Activated T-cell treated with anti-CD3 and anti-CD28 coated beads, Interleukin-2, amount 50 U/mL, for 4 hours (primary cell): ENCODE data around the gene C10orf67. TPM values are rescaled to one million over a fixed set of nuclear protein-coding genes. Genes with fewer than 3 reads are reported as not detected.
A peak's percentile ranks its signal among the peaks of the same experiment; 100 is the strongest.
"Not testable (repeated sequence)": the region's sequence is repeated elsewhere in the genome, so short reads cannot be mapped to it uniquely, and the experiment has no call there.

Experiments
- ATAC-seq, 2 donors: fragments of 200-7000 bp; cut with Tn5 transposase; one replicate each; pipeline ENCODE4 v1.10.0; 2021
- DNase-seq: peaks from one replicate; pipeline ENCODE4 v3.0.0-alpha.2; 2020
- H3K27me3 Mint-ChIP-seq: one replicate; pipeline ENCODE4 v1.8.0; 2021; ENCODE audit warnings: low read depth, mixed read lengths
- H3K36me3 Mint-ChIP-seq: one replicate; pipeline ENCODE4 v1.8.0; 2022; ENCODE audit warnings: mixed read lengths; ENCODE audit not compliant: insufficient read depth
- H3K4me1 Mint-ChIP-seq: one replicate; pipeline ENCODE4 v1.8.0; 2021; ENCODE audit warnings: low read depth, mixed read lengths
- H3K4me3 Mint-ChIP-seq: one replicate; pipeline ENCODE4 v1.8.0; 2021; ENCODE audit warnings: mild to moderate bottlenecking, moderate library complexity, mixed read lengths
- H3K9me3 Mint-ChIP-seq: one replicate; pipeline ENCODE4 v1.8.0; 2021; ENCODE audit warnings: mixed read lengths
- total RNA-seq, 3 donors: library from RNA; stranded (reverse); gene quantifications; one replicate each; pipeline ENCODE4 v1.2.1, GENCODE V29; 2021

The C10orf67 gene
- 1 to 10 TPM in 1 of 3 donors, under 1 TPM in 2; 0.42 to 1.1 (median 0.73) TPM for total RNA-seq

GRCh38 chr10:23344241-23344841 lies at the start of gene C10orf67:
TSS of gene C10orf67 (minus strand) at chr10:23344797. CDS start at chr10:23344774, 23 bp downstream.
- no peaks in the 10 kb centered on the region for H3K27me3 Mint-ChIP-seq
- peak; percentile 21 for DNase-seq
- H3K4me1 Mint-ChIP-seq, result peaks cover 46% of the 10 kb centered on the region
- H3K4me3 Mint-ChIP-seq, result peak within 1 kb of the TSS; percentile 87
- peak; percentile 43 for ATAC-seq
- H3K9me3 Mint-ChIP-seq, result no peaks in the 10 kb centered on the region
- H3K36me3 Mint-ChIP-seq, result no peaks in the 10 kb centered on the region

- Mint-ChIP-seq H3K9me3 (no peaks in the 10 kb centered on the region), H3K4me3 (no peak overlapping the region), H3K36me3 (no peaks in the 10 kb centered on the region), H3K27me3 (no peaks in the 10 kb centered on the region), H3K4me1 (peaks cover 5% of the 10 kb centered on the region)
- no peak for DNase-seq
- ATAC-seq, result peak; percentile 55 to 81
These were observed 47.2 kb upstream of the C10orf67 start for GRCh38 chr10:23391821-23392220.

GRCh38 chr10:23390809-23391208 lies 46.2 kb upstream of the C10orf67 start:
- Mint-ChIP-seq H3K36me3 (no peaks in the 10 kb centered on the region), H3K4me3 (no peak overlapping the region), H3K4me1 (peaks cover 5% of the 10 kb centered on the region), H3K27me3 (no peaks in the 10 kb centered on the region), H3K9me3 (no peaks in the 10 kb centered on the region)
- ATAC-seq (no peak), DNase-seq (no peak)

GRCh38 chr10:23390408-23390807 lies 45.8 kb upstream of the C10orf67 start:
- H3K36me3 Mint-ChIP-seq, ATAC-seq, H3K9me3 Mint-ChIP-seq, H3K4me3 Mint-ChIP-seq, DNase-seq, H3K4me1 Mint-ChIP-seq, H3K27me3 Mint-ChIP-seq: not testable (repeated sequence)

GRCh38 chr10:23387516-23387915 lies 42.9 kb upstream of the C10orf67 start:
- H3K9me3 Mint-ChIP-seq, H3K4me3 Mint-ChIP-seq, H3K27me3 Mint-ChIP-seq, ATAC-seq, DNase-seq, H3K4me1 Mint-ChIP-seq, H3K36me3 Mint-ChIP-seq: not testable (repeated sequence)

GRCh38 chr10:23386052-23386451 lies 41.5 kb upstream of the C10orf67 start:
- no peaks in the 10 kb centered on the region for H3K27me3 Mint-ChIP-seq

GRCh38 chr10:23384364-23384763 lies 39.8 kb upstream of the C10orf67 start:
- no peaks in the 10 kb centered on the region for H3K4me1 Mint-ChIP-seq
- no peak overlapping the region for H3K4me3 Mint-ChIP-seq
- no peaks in the 10 kb centered on the region for H3K9me3 Mint-ChIP-seq
- DNase-seq, result no peak
- no peak for ATAC-seq
- H3K27me3 Mint-ChIP-seq, result no peaks in the 10 kb centered on the region
- no peaks in the 10 kb centered on the region for H3K36me3 Mint-ChIP-seq

More at GRCh38 chr10:23386052-23386451, 41.5 kb upstream of the C10orf67 start:
- H3K36me3 Mint-ChIP-seq, result no peaks in the 10 kb centered on the region
- ATAC-seq, result no peak
- no peaks in the 10 kb centered on the region for H3K9me3 Mint-ChIP-seq
- DNase-seq, result no peak
- H3K4me1 Mint-ChIP-seq, result no peaks in the 10 kb centered on the region
- H3K4me3 Mint-ChIP-seq, result no peak overlapping the region

GRCh38 chr10:23383637-23384036 lies 39.0 kb upstream of the C10orf67 start:
- Mint-ChIP-seq H3K4me3 (no peak overlapping the region), H3K9me3 (no peaks in the 10 kb centered on the region), H3K4me1 (no peaks in the 10 kb centered on the region), H3K36me3 (no peaks in the 10 kb centered on the region), H3K27me3 (no peaks in the 10 kb centered on the region)
- ATAC-seq, result no peak
- no peak for DNase-seq

GRCh38 chr10:23381298-23382040 lies 36.9 kb upstream of the C10orf67 start:
- no peaks in the 10 kb centered on the region for H3K9me3 Mint-ChIP-seq
- H3K4me1 Mint-ChIP-seq, result no peaks in the 10 kb centered on the region
- no peak for DNase-seq
- no peaks in the 10 kb centered on the region for H3K36me3 Mint-ChIP-seq
- no peaks in the 10 kb centered on the region for H3K27me3 Mint-ChIP-seq
- no peak for ATAC-seq
- H3K4me3 Mint-ChIP-seq, result no peak overlapping the region

- Mint-ChIP-seq H3K36me3 (no peaks in the 10 kb centered on the region), H3K9me3 (no peaks in the 10 kb centered on the region), H3K4me1 (no peaks in the 10 kb centered on the region), H3K4me3 (no peak overlapping the region), H3K27me3 (no peaks in the 10 kb centered on the region)
- ATAC-seq (no peak), DNase-seq (no peak)
These were observed 35.1 kb upstream of the C10orf67 start for GRCh38 chr10:23379686-23380085.

GRCh38 chr10:23376229-23376655 lies 31.6 kb upstream of the C10orf67 start:
- DNase-seq, result no peak
- no peaks in the 10 kb centered on the region for H3K27me3 Mint-ChIP-seq
- H3K9me3 Mint-ChIP-seq, result no peaks in the 10 kb centered on the region
- no peak overlapping the region for H3K4me3 Mint-ChIP-seq
- ATAC-seq, result no peak
- H3K4me1 Mint-ChIP-seq, result peaks cover 8% of the 10 kb centered on the region
- H3K36me3 Mint-ChIP-seq, result no peaks in the 10 kb centered on the region

- Mint-ChIP-seq H3K36me3 (no peaks in the 10 kb centered on the region), H3K4me3 (no peak overlapping the region), H3K4me1 (peaks cover 11% of the 10 kb centered on the region), H3K27me3 (no peaks in the 10 kb centered on the region), H3K9me3 (no peaks in the 10 kb centered on the region)
- DNase-seq (no peak), ATAC-seq (no peak)
These were observed 30.8 kb upstream of the C10orf67 start for GRCh38 chr10:23375366-23375765.

- H3K4me3 Mint-ChIP-seq, result no peak overlapping the region
- DNase-seq (no peak), ATAC-seq (no peak)
- H3K27me3 Mint-ChIP-seq, result no peaks in the 10 kb centered on the region
- peaks cover 33% of the 10 kb centered on the region for H3K4me1 Mint-ChIP-seq
- no peaks in the 10 kb centered on the region for H3K9me3 Mint-ChIP-seq
- no peaks in the 10 kb centered on the region for H3K36me3 Mint-ChIP-seq
These were observed 28.6 kb upstream of the C10orf67 start for GRCh38 chr10:23373156-23373555.

GRCh38 chr10:23371073-23371472 lies 26.5 kb upstream of the C10orf67 start:
- Mint-ChIP-seq H3K9me3 (peaks cover 1% of the 10 kb centered on the region), H3K4me1 (peaks cover 49% of the 10 kb centered on the region), H3K4me3 (no peak overlapping the region), H3K36me3 (no peaks in the 10 kb centered on the region), H3K27me3 (no peaks in the 10 kb centered on the region)
- ATAC-seq, result peak; percentile 18 to 35
- no peak for DNase-seq

GRCh38 chr10:23370106-23370505 lies 25.5 kb upstream of the C10orf67 start:
- ATAC-seq, result no peak
- no peak for DNase-seq
- no peaks in the 10 kb centered on the region for H3K27me3 Mint-ChIP-seq

More at GRCh38 chr10:23370106-23370505, 25.5 kb upstream of the C10orf67 start:
- Mint-ChIP-seq H3K4me1 (peaks cover 57% of the 10 kb centered on the region), H3K9me3 (peaks cover 5% of the 10 kb centered on the region), H3K4me3 (no peak overlapping the region), H3K36me3 (no peaks in the 10 kb centered on the region)
